GM12891 (cell line): ENCODE measurements around the gene LEMD3.
A peak's percentile ranks its signal among the peaks of the same experiment; 100 is the strongest.

Source experiments
- DNase-seq: peaks from one replicate; pipeline ENCODE4 v3.0.0; 2011; ENCODE audit warnings: low spot score; ENCODE audit not compliant: insufficient read length
- FAIRE-seq: peaks from 2 replicates; lab custom pipeline; 2011; peaks lifted over from hg19 to GRCh38; lab: Jason Lieb, UNC
- PAX5 ChIP-seq: IDR thresholded peaks from 2 replicates; pipeline ENCODE4 v1.6.1; 2011; ENCODE audit warnings: low read length, moderate library complexity, mild to moderate bottlenecking; ENCODE audit not compliant: insufficient read depth, severe bottlenecking
- POLR2A ChIP-seq: IDR thresholded peaks from 2 replicates; pipeline ENCODE4 v1.6.1; 2011; ENCODE audit warnings: low read depth, low read length, control low read depth
- POLR2AphosphoS5 ChIP-seq: IDR thresholded peaks from 2 replicates; pipeline ENCODE4 v1.6.1; 2011; ENCODE audit warnings: low read depth, low read length, control low read depth
- POU2F2 ChIP-seq: IDR thresholded peaks from 2 replicates; pipeline ENCODE4 v1.6.1; 2011; ENCODE audit warnings: low read depth, mild to moderate bottlenecking, control low read depth, low read length, moderate library complexity
- SPI1 ChIP-seq: IDR thresholded peaks from 2 replicates; pipeline ENCODE4 v1.6.1; 2011; ENCODE audit warnings: low read depth, low read length, control low read depth
- TAF1 ChIP-seq: IDR thresholded peaks from 2 replicates; pipeline ENCODE4 v1.6.1; 2011; ENCODE audit warnings: low read depth, low read length, control low read depth

LEMD3 gene

GRCh38 chr12:65187665-65188064 lies 18.3 kb downstream of the LEMD3 start:
- DNase-seq (no peak), FAIRE-seq (no peak)
- TF ChIP-seq POLR2AphosphoS5: no peak
- TF ChIP-seq POU2F2: no peak
- no peak for TF ChIP-seq SPI1
- no peak for TF ChIP-seq TAF1
- TF ChIP-seq POLR2A: no peak
- TF ChIP-seq PAX5: no peak

DNA sequence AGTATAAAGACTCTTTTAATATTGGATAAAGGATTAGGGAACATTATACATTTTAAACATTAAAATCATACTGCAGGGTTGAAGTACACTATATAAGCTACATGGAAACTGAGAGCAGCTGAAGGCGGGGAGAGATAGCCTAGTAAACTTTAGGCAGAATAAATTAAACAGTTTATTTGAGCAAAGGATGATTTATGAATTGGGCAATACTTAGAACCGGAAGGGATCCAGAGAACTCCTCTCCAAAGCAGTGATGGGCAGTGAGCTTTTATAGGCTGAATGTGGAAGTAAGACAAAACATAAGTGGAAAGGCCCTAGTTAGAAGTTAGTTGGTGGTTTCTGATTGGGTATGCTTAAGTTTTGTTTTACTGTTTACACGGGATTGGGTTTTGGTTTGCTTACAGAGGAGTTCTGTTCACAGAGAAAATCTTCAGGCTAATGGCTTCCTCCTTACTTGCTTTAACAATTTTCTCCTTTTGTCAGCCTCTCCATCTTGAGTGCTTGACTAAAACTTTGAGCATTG lies 18.9 kb downstream of the LEMD3 start:
- TF ChIP-seq POLR2A: no peak
- DNase-seq: no peak
- no peak for FAIRE-seq

- TF ChIP-seq PAX5 (no peak), TAF1 (no peak), POU2F2 (no peak), POLR2A (no peak), SPI1 (no peak), POLR2AphosphoS5 (no peak)
- DNase-seq (no peak), FAIRE-seq (peak; percentile 90)
These were observed 19.8 kb downstream of the LEMD3 start for GRCh38 chr12:65189028-65189718.

DNA sequence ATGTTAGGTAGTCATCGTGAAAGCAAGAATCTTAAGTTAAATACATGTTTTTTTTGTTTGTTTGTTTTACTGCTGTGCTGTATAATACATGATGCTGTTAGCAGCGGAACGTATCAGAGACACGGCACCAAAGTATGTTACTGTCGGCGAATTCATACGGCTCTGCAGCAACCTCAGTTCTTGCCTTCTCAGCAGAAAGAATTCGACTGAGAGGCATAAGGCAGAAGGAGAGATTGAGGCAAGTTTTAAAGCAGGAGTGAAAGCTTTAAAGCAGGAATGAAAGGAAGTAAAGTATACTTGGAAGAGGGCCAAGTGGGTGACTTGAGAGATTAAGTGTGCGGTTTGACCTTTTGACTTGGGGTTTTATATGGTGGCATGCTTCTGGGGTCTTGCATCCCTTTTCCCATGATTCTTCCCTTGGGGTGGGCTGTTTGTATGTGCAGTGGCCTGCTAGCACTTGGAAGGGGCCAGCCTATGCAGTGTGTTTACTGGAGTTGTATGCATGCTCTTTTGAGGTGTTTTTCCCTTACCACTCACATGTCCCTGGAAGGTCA lies 23.7 kb downstream of the LEMD3 start:
- peak; percentile 66 for FAIRE-seq
- DNase-seq: no peak
- TF ChIP-seq POLR2AphosphoS5 (no peak), TAF1 (no peak)

DNA sequence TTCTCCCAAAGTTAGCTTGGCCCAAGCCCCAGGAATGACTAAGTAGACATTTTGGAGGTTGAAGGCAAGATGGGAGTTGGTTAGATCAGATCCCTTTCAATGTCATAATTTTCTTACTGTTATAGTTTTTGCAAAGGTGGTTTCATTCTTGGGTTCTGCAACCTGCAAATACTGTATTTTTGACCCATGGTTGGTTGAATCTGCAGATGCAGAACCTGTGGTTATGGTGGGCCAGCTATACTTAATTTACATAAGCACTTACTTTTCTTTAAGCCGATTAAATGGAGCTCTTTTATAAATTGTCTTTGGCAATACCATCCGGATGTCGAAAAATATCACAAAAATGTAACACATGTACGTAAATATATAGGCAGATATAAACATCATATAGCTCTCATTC lies 25.6 kb downstream of the LEMD3 start:
- TF ChIP-seq TAF1 (no peak), PAX5 (no peak), POLR2AphosphoS5 (no peak)
- no peak for DNase-seq
- FAIRE-seq: no peak

- DNase-seq: no peak
- no peak for TF ChIP-seq POU2F2
- no peak for TF ChIP-seq POLR2A
- no peak for TF ChIP-seq TAF1
- no peak for TF ChIP-seq POLR2AphosphoS5
- TF ChIP-seq PAX5: no peak
- no peak for TF ChIP-seq SPI1
- no peak for FAIRE-seq
These were observed 26.1 kb downstream of the LEMD3 start for GRCh38 chr12:65195387-65196055.

GRCh38 chr12:65196762-65197567 lies 27.6 kb downstream of the LEMD3 start:
- TF ChIP-seq POU2F2 (no peak), TAF1 (no peak), POLR2AphosphoS5 (no peak), PAX5 (no peak), SPI1 (no peak), POLR2A (no peak)
- FAIRE-seq (no peak), DNase-seq (no peak)

- FAIRE-seq (no peak), DNase-seq (no peak)
- no peak for TF ChIP-seq POLR2AphosphoS5
- no peak for TF ChIP-seq POLR2A
- TF ChIP-seq SPI1: no peak
- no peak for TF ChIP-seq TAF1
- no peak for TF ChIP-seq PAX5
- no peak for TF ChIP-seq POU2F2
These were observed 30.2 kb downstream of the LEMD3 start for GRCh38 chr12:65199604-65200003.

- FAIRE-seq (no peak), DNase-seq (no peak)
- TF ChIP-seq POLR2A (no peak), POU2F2 (no peak), PAX5 (no peak), POLR2AphosphoS5 (no peak), SPI1 (no peak), TAF1 (no peak)
These were observed 30.8 kb downstream of the LEMD3 start for GRCh38 chr12:65200007-65200665.

DNA sequence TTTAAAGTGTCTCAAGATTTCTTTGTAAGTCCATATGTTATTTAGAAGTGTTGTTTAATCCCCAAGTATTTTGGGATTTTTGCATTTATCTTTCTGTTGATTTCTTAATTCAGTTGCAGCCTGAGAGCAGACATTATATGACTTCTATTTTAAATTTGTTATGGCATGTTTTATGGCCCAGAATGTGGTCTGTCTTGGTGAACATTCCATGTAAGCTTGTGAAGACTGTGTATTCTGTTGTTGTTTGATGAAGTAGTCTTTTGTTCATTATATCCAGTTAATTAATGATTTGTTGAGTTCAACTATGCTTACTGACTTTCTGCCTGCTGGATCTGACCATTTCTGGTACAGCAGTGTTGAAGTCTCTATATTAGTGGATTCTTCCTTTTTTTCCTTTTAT lies 34.0 kb downstream of the LEMD3 start:
- TF ChIP-seq POU2F2: no peak
- no peak for TF ChIP-seq POLR2A
- no peak for TF ChIP-seq POLR2AphosphoS5
- TF ChIP-seq TAF1: no peak
- TF ChIP-seq PAX5: no peak
- TF ChIP-seq SPI1: no peak
- FAIRE-seq (no peak), DNase-seq (no peak)
